OCI-LY3 (cell line): Measurements from ENCODE around the gene PRKCE.

Experiments
- H2AFZ ChIP-seq: fragments of 200-600, 300-600 bp; shearing (Covaris generic); 2 replicates; pipeline ENCODE4 v1.6.0; 2014; ENCODE audit warnings: antibody characterized with exemption, low read depth, low read length
- H3K27ac ChIP-seq: fragments of 200-600, 300-600 bp; sonication (generic); 2 replicates; pipeline ENCODE4 v1.5.1; 2014; ENCODE audit warnings: mild to moderate bottlenecking, low read length, moderate library complexity, mixed read lengths
- H3K27me3 ChIP-seq: fragments of 200-600, 300-600 bp; sonication (generic); 2 replicates; pipeline ENCODE4 v1.6.1; 2014; ENCODE audit warnings: low read depth, low read length, mixed read lengths
- H3K36me3 ChIP-seq: fragments of 200-600, 300-600 bp; sonication (generic); replicated peaks from 2 replicates; pipeline ENCODE3; 2014; ENCODE audit warnings: low read depth, low read length, mixed read lengths
- H3K4me1 ChIP-seq: fragments of 300-600, 200-600 bp; sonication (generic); 2 replicates; pipeline ENCODE4 v1.6.1; 2014; ENCODE audit warnings: low read length, mixed read lengths
- H3K4me2 ChIP-seq: fragments of 200-600, 300-600 bp; sonication (generic); 2 replicates; pipeline ENCODE4 v1.6.1; 2014; ENCODE audit warnings: low read length, mixed read lengths
- H3K4me3 ChIP-seq: fragments of 300-600, 200-600 bp; sonication (generic); 2 replicates; pipeline ENCODE4 v1.5.1; 2014; ENCODE audit warnings: antibody characterized with exemption, mild to moderate bottlenecking, low read length, moderate library complexity
- H3K79me2 ChIP-seq: fragments of 300-600, 200-600 bp; shearing (Covaris generic); 2 replicates; pipeline ENCODE4 v1.6.1; 2014; ENCODE audit warnings: mild to moderate bottlenecking, low read length, mixed read lengths
- H3K9ac ChIP-seq: fragments of 300-600, 200-600 bp; shearing (Covaris generic); 2 replicates; pipeline ENCODE4 v1.6.0; 2014; ENCODE audit warnings: mild to moderate bottlenecking, low read length, moderate library complexity
- H3K9me3 ChIP-seq: fragments of 200-600, 300-600 bp; shearing (Covaris generic); 2 replicates; pipeline ENCODE4 v1.6.1; 2014; ENCODE audit warnings: low read length, mixed read lengths; ENCODE audit not compliant: insufficient read depth
- H4K20me1 ChIP-seq: fragments of 200-600, 300-600 bp; sonication (generic); 2 replicates; pipeline ENCODE4 v1.6.1; 2016; ENCODE audit warnings: low read length, mixed read lengths; ENCODE audit not compliant: insufficient read depth
- CTCF ChIP-seq: fragments of 200-600, 300-600 bp; sonication (generic); IDR thresholded peaks from 2 replicates; pipeline ENCODE4 v1.5.1; 2014; ENCODE audit warnings: antibody characterized with exemption, low read length, low read depth
- EZH2phosphoT487 ChIP-seq: fragments of 200-600 bp; shearing (Covaris generic); IDR thresholded peaks from 2 replicates; pipeline ENCODE4 v1.6.1; 2018; ENCODE audit warnings: antibody characterized with exemption, mixed run types, low read depth

PRKCE gene

DNA sequence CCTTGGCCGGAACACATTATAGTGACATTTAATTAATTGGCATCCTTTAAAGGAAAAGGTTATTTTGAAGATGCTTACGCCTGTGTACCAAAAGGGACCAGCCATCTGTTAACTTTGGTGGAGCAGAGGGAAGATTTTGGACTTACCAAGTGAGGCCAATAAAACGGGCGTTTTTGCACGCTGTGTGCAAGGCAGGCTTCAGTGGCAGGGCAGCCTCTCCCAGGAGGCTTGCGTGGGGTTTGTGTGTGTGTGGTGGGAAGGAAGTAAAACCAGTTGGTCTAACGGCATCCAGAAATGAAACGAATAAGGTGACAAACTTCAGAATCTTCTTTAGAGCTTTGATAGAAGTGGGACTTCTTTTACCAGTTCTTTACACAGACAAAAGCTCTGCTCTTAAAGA is 191.7 kb downstream of the PRKCE start:
- no peaks in the 10 kb centered on the region for H3K79me2 ChIP-seq
- H3K9me3 ChIP-seq: no peaks in the 10 kb centered on the region
- H3K36me3 ChIP-seq: no peaks in the 10 kb centered on the region
- peaks cover 41% of the 10 kb centered on the region for H3K4me1 ChIP-seq
- TF ChIP-seq EZH2phosphoT487 (no peak), CTCF (no peak)
- H3K4me2 ChIP-seq: peak overlapping the region; percentile 72
- peak overlapping the region; percentile 54 for H3K4me3 ChIP-seq
- no peak overlapping the region for H3K9ac ChIP-seq
- H4K20me1 ChIP-seq: no peaks in the 10 kb centered on the region
- no peak overlapping the region for H2AFZ ChIP-seq
- peaks cover 40% of the 10 kb centered on the region for H3K27me3 ChIP-seq
- H3K27ac ChIP-seq: 0 out of 2 replicates have a peak overlapping the region, but pooled peaks have one; percentile 4

- H3K4me2 ChIP-seq: no peak overlapping the region
- no peak overlapping the region for H3K4me3 ChIP-seq
Observed at GRCh38 chr2:45844796-45845457, 193.5 kb downstream of the PRKCE start.

GRCh38 chr2:45845566-45845965 is 194.1 kb downstream of the PRKCE start:
- Histone ChIP-seq H4K20me1 (no peaks in the 10 kb centered on the region), H3K27me3 (peaks cover 36% of the 10 kb centered on the region), H3K4me2 (no peak overlapping the region), H3K9me3 (no peaks in the 10 kb centered on the region), H3K36me3 (no peaks in the 10 kb centered on the region), H3K79me2 (no peaks in the 10 kb centered on the region), H3K4me1 (peaks cover 43% of the 10 kb centered on the region), H3K27ac (no peak overlapping the region), H3K9ac (no peak overlapping the region), H2AFZ (no peak overlapping the region), H3K4me3 (no peak overlapping the region)
- TF ChIP-seq CTCF (no peak), EZH2phosphoT487 (no peak)

More at GRCh38 chr2:45844796-45845457, 193.5 kb downstream of the PRKCE start:
- Histone ChIP-seq H3K27ac (no peak overlapping the region), H2AFZ (no peak overlapping the region), H3K27me3 (peaks cover 42% of the 10 kb centered on the region), H3K36me3 (no peaks in the 10 kb centered on the region), H3K79me2 (no peaks in the 10 kb centered on the region), H3K4me1 (peaks cover 43% of the 10 kb centered on the region), H4K20me1 (no peaks in the 10 kb centered on the region), H3K9me3 (no peaks in the 10 kb centered on the region), H3K9ac (no peak overlapping the region)
- TF ChIP-seq EZH2phosphoT487: no peak
- no peak for TF ChIP-seq CTCF

GRCh38 chr2:45849491-45850283 is 198.2 kb downstream of the PRKCE start:
- Histone ChIP-seq H3K4me3 (no peak overlapping the region), H3K9me3 (no peaks in the 10 kb centered on the region), H3K79me2 (no peaks in the 10 kb centered on the region), H3K36me3 (peaks cover 5% of the 10 kb centered on the region), H3K27me3 (peaks cover 24% of the 10 kb centered on the region), H3K27ac (no peak overlapping the region), H2AFZ (no peak overlapping the region), H3K4me1 (peaks cover 43% of the 10 kb centered on the region), H3K9ac (no peak overlapping the region), H3K4me2 (peak overlapping the region; percentile 30), H4K20me1 (no peaks in the 10 kb centered on the region)
- TF ChIP-seq EZH2phosphoT487: no peak
- TF ChIP-seq CTCF: no peak
